Chondrocyte (in vitro differentiated cells): Measurements from ENCODE around the gene TXN2. TPM values are rescaled to one million over a fixed set of nuclear protein-coding genes. Genes with fewer than 3 reads are reported as not detected.
"Not testable (repeated sequence)": the region's sequence is repeated elsewhere in the genome, so short reads cannot be mapped to it uniquely, and the experiment has no call there.

ENCODE experiments used
- DNase-seq: peaks from one replicate; pipeline ENCODE4 v3.0.0; 2021; ENCODE audit warnings: mixed read lengths, low spot score
- H3K27ac Mint-ChIP-seq: one replicate; pipeline ENCODE4 v1.8.0; 2021; ENCODE audit warnings: mild to moderate bottlenecking, moderate library complexity, mixed read lengths; ENCODE audit not compliant: unreplicated experiment
- H3K27me3 Mint-ChIP-seq: 2 replicates; pipeline ENCODE4 v1.8.0; 2021; ENCODE audit warnings: low read depth, mixed read lengths
- H3K36me3 Mint-ChIP-seq: 2 replicates; pipeline ENCODE4 v1.8.0; 2021; ENCODE audit warnings: low read depth, mixed read lengths
- H3K4me1 Mint-ChIP-seq: 2 replicates; pipeline ENCODE4 v1.8.0; 2021; ENCODE audit warnings: low read depth, mild to moderate bottlenecking, mixed read lengths
- H3K4me3 Mint-ChIP-seq: one replicate; pipeline ENCODE4 v1.8.0; 2021; ENCODE audit warnings: mild to moderate bottlenecking, moderate library complexity, mixed read lengths; ENCODE audit not compliant: unreplicated experiment
- H3K9me3 Mint-ChIP-seq: 2 replicates; pipeline ENCODE4 v1.8.0; 2021; ENCODE audit warnings: low read depth, mixed read lengths
- CTCF ChIP-seq: fragments of 200-600 bp; sonication (generic); IDR thresholded peaks from 2 replicates; pipeline ENCODE4 v1.5.0; 2021; ENCODE audit warnings: antibody characterized with exemption, mild to moderate bottlenecking, moderate library complexity
- total RNA-seq: library from RNA; stranded (reverse); gene quantifications from 3 replicates; pipeline ENCODE4 v1.2.1, GENCODE V29; 2021

The TXN2 gene
- total RNA-seq, 1 donor from 2014 or later: 48.5 TPM

- Mint-ChIP-seq H3K4me1 (peaks cover 33% of the 10 kb centered on the region), H3K36me3 (no peaks in the 10 kb centered on the region), H3K27ac (peak overlapping the region; percentile 93), H3K27me3 (no peaks in the 10 kb centered on the region), H3K4me3 (no peak overlapping the region), H3K9me3 (no peaks in the 10 kb centered on the region)
- TF ChIP-seq CTCF: no peak
- no peak for DNase-seq
Measured at GRCh38 chr22:36452250-36452977, 29.0 kb downstream of the TXN2 start.

- not testable (repeated sequence) for H3K36me3 Mint-ChIP-seq, H3K9me3 Mint-ChIP-seq, H3K4me3 Mint-ChIP-seq, DNase-seq, H3K27me3 Mint-ChIP-seq
- Mint-ChIP-seq H3K4me1 (peaks cover 30% of the 10 kb centered on the region), H3K27ac (peak overlapping the region; percentile 93)
Measured at GRCh38 chr22:36450923-36451322, 30.5 kb downstream of the TXN2 start.

DNA sequence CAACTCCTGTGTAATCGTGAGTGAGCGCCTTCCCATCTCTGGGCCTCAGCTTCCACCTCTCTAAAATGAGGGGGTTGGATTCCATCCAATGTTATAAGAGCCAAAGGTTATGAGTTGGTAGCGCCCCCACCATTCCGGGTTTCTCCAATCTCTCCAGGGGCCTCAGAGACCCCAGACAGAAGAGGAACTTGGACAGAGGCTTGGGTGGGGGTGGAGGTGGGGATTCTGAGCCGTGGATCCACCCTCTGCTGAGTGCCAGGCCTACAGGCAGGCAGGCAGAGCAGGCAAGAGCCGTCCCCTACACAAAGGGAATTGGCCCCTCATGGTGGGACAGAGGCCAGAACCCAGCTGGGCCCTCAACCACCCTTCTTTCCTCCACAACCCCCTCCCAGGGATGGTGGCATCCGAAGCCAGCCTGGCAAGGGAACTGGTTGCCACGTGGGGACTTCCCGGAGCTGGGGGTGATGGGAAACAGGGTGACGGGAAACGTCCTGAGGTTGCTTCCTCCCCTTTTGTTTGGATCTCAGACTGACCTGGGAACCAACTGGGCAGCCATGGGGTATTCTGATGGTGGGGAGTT is 31.8 kb downstream of the TXN2 start:
- Mint-ChIP-seq H3K4me3 (no peak overlapping the region), H3K36me3 (no peaks in the 10 kb centered on the region), H3K4me1 (peaks cover 35% of the 10 kb centered on the region), H3K9me3 (no peaks in the 10 kb centered on the region), H3K27me3 (no peaks in the 10 kb centered on the region), H3K27ac (no peak overlapping the region)
- no peak for TF ChIP-seq CTCF
- no peak for DNase-seq

DNA sequence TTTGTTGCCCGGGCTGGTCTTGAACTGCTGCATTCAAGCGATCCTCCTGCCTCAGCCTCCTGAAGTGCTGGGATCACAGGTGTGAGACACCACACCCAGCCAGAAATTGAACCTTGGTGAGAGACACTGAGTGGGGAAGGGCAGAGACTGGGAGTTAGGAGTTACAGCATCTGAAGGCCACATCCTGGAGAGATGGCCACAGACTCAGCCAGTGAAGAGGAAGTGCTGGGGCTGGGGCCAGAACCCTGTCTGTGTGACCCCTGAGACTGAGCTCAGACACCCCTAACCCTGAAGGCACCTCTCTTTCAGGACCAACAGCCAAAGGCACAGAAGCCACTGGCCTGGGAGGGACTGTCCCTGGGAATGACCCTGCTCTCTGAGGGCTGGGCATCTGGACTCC is 33.8 kb downstream of the TXN2 start:
- no peak for TF ChIP-seq CTCF
- no peak for DNase-seq
- H3K9me3 Mint-ChIP-seq: no peaks in the 10 kb centered on the region
- H3K27me3 Mint-ChIP-seq: no peaks in the 10 kb centered on the region
- H3K36me3 Mint-ChIP-seq: no peaks in the 10 kb centered on the region
- no peak overlapping the region for H3K27ac Mint-ChIP-seq
- H3K4me1 Mint-ChIP-seq: peaks cover 46% of the 10 kb centered on the region
- H3K4me3 Mint-ChIP-seq: no peak overlapping the region

- no peak for TF ChIP-seq CTCF
- peak overlapping the region; percentile 92 for H3K27ac Mint-ChIP-seq
- DNase-seq: no peak
- H3K36me3 Mint-ChIP-seq: no peaks in the 10 kb centered on the region
- no peaks in the 10 kb centered on the region for H3K27me3 Mint-ChIP-seq
- H3K9me3 Mint-ChIP-seq: no peaks in the 10 kb centered on the region
- H3K4me3 Mint-ChIP-seq: peak overlapping the region; percentile 48
- peaks cover 41% of the 10 kb centered on the region for H3K4me1 Mint-ChIP-seq
Measured at GRCh38 chr22:36445158-36445668, 36.2 kb downstream of the TXN2 start.
